ENCODE measurements around the gene ATP6V0D1.

- TF ChIP-seq, protein P1, sequence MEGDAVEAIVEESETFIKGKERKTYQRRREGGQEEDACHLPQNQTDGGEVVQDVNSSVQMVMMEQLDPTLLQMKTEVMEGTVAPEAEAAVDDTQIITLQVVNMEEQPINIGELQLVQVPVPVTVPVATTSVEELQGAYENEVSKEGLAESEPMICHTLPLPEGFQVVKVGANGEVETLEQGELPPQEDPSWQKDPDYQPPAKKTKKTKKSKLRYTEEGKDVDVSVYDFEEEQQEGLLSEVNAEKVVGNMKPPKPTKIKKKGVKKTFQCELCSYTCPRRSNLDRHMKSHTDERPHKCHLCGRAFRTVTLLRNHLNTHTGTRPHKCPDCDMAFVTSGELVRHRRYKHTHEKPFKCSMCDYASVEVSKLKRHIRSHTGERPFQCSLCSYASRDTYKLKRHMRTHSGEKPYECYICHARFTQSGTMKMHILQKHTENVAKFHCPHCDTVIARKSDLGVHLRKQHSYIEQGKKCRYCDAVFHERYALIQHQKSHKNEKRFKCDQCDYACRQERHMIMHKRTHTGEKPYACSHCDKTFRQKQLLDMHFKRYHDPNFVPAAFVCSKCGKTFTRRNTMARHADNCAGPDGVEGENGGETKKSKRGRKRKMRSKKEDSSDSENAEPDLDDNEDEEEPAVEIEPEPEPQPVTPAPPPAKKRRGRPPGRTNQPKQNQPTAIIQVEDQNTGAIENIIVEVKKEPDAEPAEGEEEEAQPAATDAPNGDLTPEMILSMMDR (IDR thresholded peaks at IDR 0.05; ENCODE audit: low read length): no peak
- no peak for TF ChIP-seq EZH2 (IDR thresholded peaks at IDR 0.05; ENCODE audit: borderline replicate concordance, low read length)
These were observed 17.3 kb downstream of the ATP6V0D1 start for GRCh38 chr16:67463691-67464090.
